A673 (cell line): ENCODE results near the gene C2orf76.

Source experiments
- CTCF ChIP-seq: fragments of 300-800, 200-600 bp; sonication (generic); conservative IDR thresholded peaks from 2 replicates; pipeline ENCODE4 v1.5.1; 2017; ENCODE audit warnings: low read depth, mild to moderate bottlenecking, antibody characterized with exemption, low read length, moderate library complexity, mixed read lengths
- EZH2 ChIP-seq: fragments of 200-600 bp; sonication (generic); IDR thresholded peaks from 2 replicates; pipeline ENCODE4 v1.6.1; 2017; ENCODE audit warnings: borderline replicate concordance, low read depth, mild to moderate bottlenecking, mixed read lengths, antibody characterized with exemption, low read length; ENCODE audit not compliant: poor library complexity, severe bottlenecking

DNA sequence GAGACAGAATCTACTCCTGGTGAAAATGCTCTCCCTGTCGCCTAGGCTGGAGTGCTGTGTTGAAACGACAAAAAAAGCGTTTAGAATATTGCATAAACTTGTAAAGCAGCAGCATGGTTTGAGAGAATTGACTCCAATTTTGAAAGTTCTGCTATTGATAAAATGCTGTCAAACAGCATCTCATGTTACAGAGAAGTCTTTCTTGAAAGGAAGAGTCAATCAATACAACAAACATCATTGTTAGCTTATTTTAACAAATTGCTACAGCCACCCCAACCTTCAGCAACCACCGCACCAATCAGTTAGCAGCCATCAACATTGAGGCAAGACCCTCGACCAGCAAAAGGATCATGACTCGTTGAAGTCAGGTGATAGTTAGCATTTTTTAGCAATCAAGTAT is 6.9 kb downstream of the C2orf76 start:
- TF ChIP-seq CTCF (no peak), EZH2 (no peak)
